Measurements from ENCODE around the gene PGLYRP4.

PGLYRP4 gene

GRCh38 chr1:153360190-153360589 lies 11.5 kb upstream of the PGLYRP4 start:
- POLR2A ChIA-PET: interaction anchor here (0.6 kb wide), 1 partner anchor 174 kb away, joined by 3 read pairs; no protein-coding TSS in a partner anchor
- no peak for DNase-seq (ENCODE audit: low read depth, low spot score)
- CTCF ChIA-PET: interaction anchor here (1.3 to 14.9 kb wide), 2 partner anchors 8 to 132 kb away, joined by 5 to 527 read pairs; no protein-coding TSS in a partner anchor
- no peak overlapping the region for H3K4me3 ChIP-seq (ENCODE audit: low read depth, low read length)
- TF ChIP-seq, protein P1, sequence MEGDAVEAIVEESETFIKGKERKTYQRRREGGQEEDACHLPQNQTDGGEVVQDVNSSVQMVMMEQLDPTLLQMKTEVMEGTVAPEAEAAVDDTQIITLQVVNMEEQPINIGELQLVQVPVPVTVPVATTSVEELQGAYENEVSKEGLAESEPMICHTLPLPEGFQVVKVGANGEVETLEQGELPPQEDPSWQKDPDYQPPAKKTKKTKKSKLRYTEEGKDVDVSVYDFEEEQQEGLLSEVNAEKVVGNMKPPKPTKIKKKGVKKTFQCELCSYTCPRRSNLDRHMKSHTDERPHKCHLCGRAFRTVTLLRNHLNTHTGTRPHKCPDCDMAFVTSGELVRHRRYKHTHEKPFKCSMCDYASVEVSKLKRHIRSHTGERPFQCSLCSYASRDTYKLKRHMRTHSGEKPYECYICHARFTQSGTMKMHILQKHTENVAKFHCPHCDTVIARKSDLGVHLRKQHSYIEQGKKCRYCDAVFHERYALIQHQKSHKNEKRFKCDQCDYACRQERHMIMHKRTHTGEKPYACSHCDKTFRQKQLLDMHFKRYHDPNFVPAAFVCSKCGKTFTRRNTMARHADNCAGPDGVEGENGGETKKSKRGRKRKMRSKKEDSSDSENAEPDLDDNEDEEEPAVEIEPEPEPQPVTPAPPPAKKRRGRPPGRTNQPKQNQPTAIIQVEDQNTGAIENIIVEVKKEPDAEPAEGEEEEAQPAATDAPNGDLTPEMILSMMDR (IDR thresholded peaks at IDR 0.05; ENCODE audit: insufficient read depth, low read length, missing control alignments): no peak

DNA sequence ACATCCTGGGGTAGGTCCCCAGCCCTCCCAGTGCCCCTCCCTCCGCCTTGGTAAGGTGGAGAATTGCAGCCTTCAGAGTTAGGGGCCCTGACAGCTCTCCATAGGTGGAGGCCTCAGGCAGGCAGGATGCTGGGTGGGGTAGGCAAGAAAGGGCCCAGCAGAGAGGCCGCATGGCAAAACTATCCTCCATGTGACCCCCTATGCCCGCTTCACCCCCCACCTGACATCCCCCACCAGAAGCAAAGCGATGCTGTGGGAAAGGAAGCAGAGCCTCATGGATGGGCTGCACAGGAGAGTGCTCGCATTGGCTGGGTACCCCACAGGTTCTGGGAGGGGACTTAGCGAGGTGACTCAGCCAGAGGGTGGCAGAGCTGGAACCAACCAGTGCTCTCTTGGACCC lies 10.6 kb upstream of the PGLYRP4 start:
- ChIA-PET CTCF (interaction anchor here (14.9 kb wide), 1 partner anchor 133 kb away, joined by 527 read pairs; no protein-coding TSS in a partner anchor), POLR2A (no interaction called here)
- TF ChIP-seq, protein P1 (IDR thresholded peaks at IDR 0.05; ENCODE audit: insufficient read depth, low read length, missing control alignments): no peak
- no peak for DNase-seq (ENCODE audit: low read depth, low spot score)
- H3K4me3 ChIP-seq (ENCODE audit: low read depth, low read length): no peak overlapping the region

DNA sequence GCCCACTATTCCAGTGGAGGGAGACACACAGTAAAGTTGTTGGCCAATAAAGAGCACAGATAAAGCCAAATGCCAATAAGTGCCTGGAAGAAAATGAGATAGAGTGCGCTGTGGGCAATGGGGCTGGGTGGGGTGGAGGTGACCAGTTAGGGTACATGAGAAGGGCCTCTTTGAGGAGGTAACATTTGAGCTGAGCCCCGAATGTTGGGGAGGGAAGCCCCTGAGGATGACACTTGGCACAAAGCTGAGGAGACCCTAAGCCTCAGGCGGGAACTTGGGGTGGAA lies 10.0 kb upstream of the PGLYRP4 start:
- POLR2A ChIA-PET: no interaction called here
- CTCF ChIA-PET: interaction anchor here (14.9 kb wide), 1 partner anchor 133 kb away, joined by 527 read pairs; no protein-coding TSS in a partner anchor
- H3K4me3 ChIP-seq (ENCODE audit: low read depth, low read length): no peak overlapping the region
- TF ChIP-seq, protein P1 (IDR thresholded peaks at IDR 0.05; ENCODE audit: insufficient read depth, low read length, missing control alignments): no peak
- DNase-seq (ENCODE audit: low read depth, low spot score): no peak

GRCh38 chr1:153357853-153358690 lies 9.4 kb upstream of the PGLYRP4 start, which contains the start of gene S100A9:
TSS of gene S100A9 (plus strand) at chr1:153357854. CDS start at chr1:153358284, 430 bp downstream.
- ChIA-PET POLR2A (no interaction called here), CTCF (interaction anchor here (1.6 to 14.9 kb wide), 2 partner anchors 9 to 134 kb away, joined by 4 to 527 read pairs; no protein-coding TSS in a partner anchor)
- no peak within 1 kb of the TSS for H3K4me3 ChIP-seq (ENCODE audit: low read depth, low read length)
- no peak for DNase-seq (ENCODE audit: low read depth, low spot score)
- TF ChIP-seq, protein P1 (IDR thresholded peaks at IDR 0.05; ENCODE audit: insufficient read depth, low read length, missing control alignments): no peak

- TF ChIP-seq, protein P1 (IDR thresholded peaks at IDR 0.05; ENCODE audit: insufficient read depth, low read length, missing control alignments): no peak
- no peak overlapping the region for H3K4me3 ChIP-seq (ENCODE audit: low read depth, low read length)
- CTCF ChIA-PET: interaction anchor here (1.6 to 14.9 kb wide), 2 partner anchors 10 to 135 kb away, joined by 4 to 527 read pairs; no protein-coding TSS in a partner anchor
- DNase-seq (ENCODE audit: low read depth, low spot score): no peak
- POLR2A ChIA-PET: no interaction called here
Measured at GRCh38 chr1:153357076-153357852, 8.6 kb upstream of the PGLYRP4 start.
